Measurements from ENCODE around the gene SBSN. TPM values are rescaled to one million over a fixed set of nuclear protein-coding genes. Genes with fewer than 3 reads are reported as not detected.

The SBSN gene
- total and polyA plus RNA-seq, 9 donors: not detected

GRCh38 chr19:35491836-35492360 lies 36.2 kb downstream of the SBSN start:
- Histone ChIP-seq H3K4me3 (no peak overlapping the region), H3K27me3 (no peaks in the 10 kb centered on the region), H3K36me3 (no peaks in the 10 kb centered on the region), H3K27ac (no peak overlapping the region), H3K9me3 (no peaks in the 10 kb centered on the region), H3K4me1 (ENCODE audit: insufficient read depth) (no peaks in the 10 kb centered on the region)
- DNase-seq: no peak
- no peak for TF ChIP-seq CTCF (IDR thresholded peaks at IDR 0.05)
- no peak for TF ChIP-seq EP300 (IDR thresholded peaks at IDR 0.05)
- no peak for TF ChIP-seq POLR2A (IDR thresholded peaks at IDR 0.05)
- intact Hi-C loops (cut with DNase I): loop anchor here in 3 of 4 donors (5.0 to 10.0 kb wide), 3 partner anchors 137 to 220 kb away; partner anchors contain the start of genes FFAR1 (in 1 of the 3) and FFAR3 (in 1 of the 3)
- 88 to 92% (median 88%) methylated on average over 9 of the region's 9 CpGs for WGBS, 3 donors

DNA sequence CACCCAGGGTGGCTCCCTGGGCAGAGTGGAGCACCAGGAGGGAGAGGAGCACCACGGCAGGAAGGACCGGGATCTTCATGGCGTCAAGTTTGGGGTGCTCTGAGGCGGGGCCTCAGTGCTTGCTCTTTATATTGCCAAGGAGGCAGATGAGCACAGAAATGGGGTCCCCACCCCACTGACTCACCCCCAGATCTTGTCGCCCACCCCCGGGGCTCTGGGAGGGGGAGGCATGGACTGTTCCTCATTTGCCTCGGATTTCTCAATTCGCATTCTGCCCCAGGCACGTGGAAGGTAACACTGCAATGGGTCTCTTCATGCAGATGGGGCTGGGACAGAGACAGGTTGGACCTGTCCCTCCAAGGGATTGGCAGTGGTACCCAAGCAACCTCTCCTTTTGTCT lies 37.7 kb downstream of the SBSN start, which contains the start of gene KRTDAP:
Gene KRTDAP (minus strand): TSS at position 101 of the 400 bp plus-strand sequence. CDS start 22 bp downstream, at position 79.
- H3K4me3 ChIP-seq: no peak within 1 kb of the TSS
- no peaks in the 10 kb centered on the region for H3K9me3 ChIP-seq
- no peaks in the 10 kb centered on the region for H3K36me3 ChIP-seq
- DNase-seq: no peak
- H3K27me3 ChIP-seq: no peaks in the 10 kb centered on the region
- TF ChIP-seq CTCF (IDR thresholded peaks at IDR 0.05) (no peak), POLR2A (IDR thresholded peaks at IDR 0.05) (no peak), EP300 (IDR thresholded peaks at IDR 0.05) (no peak)
- no peak within 1 kb of the TSS for H3K27ac ChIP-seq
- intact Hi-C loops (cut with DNase I): loop anchor here in 3 of 4 donors (5.0 to 10.0 kb wide), 3 partner anchors 136 to 218 kb away; partner anchors contain the start of genes FFAR1 (in 1 of the 3) and FFAR3 (in 1 of the 3)
- H3K4me1 ChIP-seq (ENCODE audit: insufficient read depth): peaks cover 1% of the 10 kb centered on the region
- 76 to 85% (median 81%) methylated on average over 9 of the region's 9 CpGs for WGBS, 3 donors

DNA sequence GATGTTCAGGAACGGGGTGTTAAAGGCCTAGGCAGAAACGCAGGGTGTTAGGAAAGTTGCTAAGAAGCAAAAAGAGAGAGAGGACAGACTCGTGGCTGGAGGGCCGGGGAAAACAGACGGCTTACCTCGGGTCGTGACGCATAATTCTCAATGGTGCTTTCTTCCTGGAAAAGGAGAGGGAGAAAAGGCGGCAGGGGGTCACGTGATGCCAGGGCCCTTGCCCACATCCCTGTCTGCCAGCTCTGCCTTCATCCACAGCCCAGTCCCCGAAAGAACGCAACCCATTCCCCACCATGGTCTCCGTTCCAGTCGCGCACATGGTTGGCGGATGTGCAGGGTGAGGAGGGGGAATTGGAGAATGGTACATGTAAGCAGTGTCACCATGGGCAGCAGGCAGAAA lies 39.4 kb downstream of the SBSN start:
- no peak overlapping the region for H3K4me3 ChIP-seq
- H3K27ac ChIP-seq: no peak overlapping the region
- DNase-seq: no peak
- H3K9me3 ChIP-seq: no peaks in the 10 kb centered on the region
- H3K36me3 ChIP-seq: no peaks in the 10 kb centered on the region
- WGBS, 3 donors: 87 to 92% (median 88%) methylated on average over 16 of the region's 16 CpGs
- peaks cover 3% of the 10 kb centered on the region for H3K4me1 ChIP-seq (ENCODE audit: insufficient read depth)
- no peaks in the 10 kb centered on the region for H3K27me3 ChIP-seq
- intact Hi-C loops (cut with DNase I): no loop called here
- TF ChIP-seq CTCF (IDR thresholded peaks at IDR 0.05) (no peak), EP300 (IDR thresholded peaks at IDR 0.05) (no peak), POLR2A (IDR thresholded peaks at IDR 0.05) (no peak)

DNA sequence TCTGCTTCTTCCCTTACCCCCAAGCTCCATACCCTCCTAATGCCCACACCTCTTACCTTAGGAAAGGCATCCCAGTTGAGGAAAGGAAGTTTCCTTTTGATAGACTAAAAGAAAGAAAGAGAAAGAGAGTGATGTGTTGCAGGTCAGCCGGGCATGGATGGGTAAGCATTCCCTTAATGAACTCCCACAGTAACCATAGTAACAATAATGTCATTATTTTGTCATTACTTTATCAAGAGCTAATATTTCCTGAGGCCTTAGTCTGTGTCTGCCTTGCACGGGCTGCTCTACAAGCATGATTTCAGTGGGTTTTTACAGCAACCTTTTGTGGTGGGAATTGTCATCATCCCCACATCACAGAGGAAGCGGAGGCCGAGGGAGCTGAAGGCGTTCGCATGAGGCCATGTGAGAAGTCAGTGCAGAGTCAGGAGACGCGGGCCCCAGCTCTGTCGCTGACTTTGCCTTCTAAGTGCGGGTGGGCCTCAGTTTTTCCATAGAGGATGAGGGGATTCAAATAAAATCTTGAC lies 40.4 kb downstream of the SBSN start:
- Histone ChIP-seq H3K4me1 (ENCODE audit: insufficient read depth) (peaks cover 3% of the 10 kb centered on the region), H3K36me3 (no peaks in the 10 kb centered on the region), H3K4me3 (no peak overlapping the region), H3K9me3 (no peaks in the 10 kb centered on the region), H3K27ac (no peak overlapping the region), H3K27me3 (no peaks in the 10 kb centered on the region)
- intact Hi-C loops (cut with DNase I): no loop called here
- DNase-seq: no peak
- WGBS, 3 donors: 89 to 94% (median 91%) methylated on average over 10 of the region's 10 CpGs
- TF ChIP-seq POLR2A (IDR thresholded peaks at IDR 0.05) (no peak), EP300 (IDR thresholded peaks at IDR 0.05) (no peak), CTCF (IDR thresholded peaks at IDR 0.05) (no peak)

Measured in ovary (tissue), 9 donors.